Smooth muscle cell (in vitro differentiated cells): Measurements from ENCODE around the gene UBA52. TPM values are rescaled to one million over a fixed set of nuclear protein-coding genes. Genes with fewer than 3 reads are reported as not detected.

Source experiments
- DNase-seq: peaks from one replicate; lab custom pipeline; 2025; ENCODE audit not compliant: unreplicated experiment; lab: John Stamatoyannopoulos, UW
- H2AFZ ChIP-seq: fragments of 200-600 bp; sonication (generic); 2 replicates; pipeline ENCODE4 v1.6.0; 2016; ENCODE audit warnings: antibody characterized with exemption, low read depth, mild to moderate bottlenecking
- H3F3A ChIP-seq: fragments of 200-600 bp; sonication (generic); 2 replicates; pipeline ENCODE4 v1.6.0; 2017; ENCODE audit warnings: antibody characterized with exemption, low read depth
- H3K27ac ChIP-seq: fragments of 200-600 bp; sonication (generic); 2 replicates; pipeline ENCODE4 v1.5.1; 2016; ENCODE audit warnings: low read depth, mild to moderate bottlenecking
- H3K27me3 ChIP-seq: fragments of 200-600 bp; sonication (generic); 2 replicates; pipeline ENCODE4 v1.6.1; 2016; ENCODE audit warnings: low read depth, mild to moderate bottlenecking
- H3K36me3 ChIP-seq: fragments of 200-600 bp; sonication (generic); 2 replicates; pipeline ENCODE4 v1.5.1; 2016; ENCODE audit warnings: low read depth
- H3K4me1 ChIP-seq: fragments of 200-600 bp; sonication (generic); 2 replicates; pipeline ENCODE4 v1.5.1; 2016; ENCODE audit warnings: low read depth
- H3K4me2 ChIP-seq: fragments of 200-600 bp; sonication (generic); 2 replicates; pipeline ENCODE4 v1.6.0; 2016; ENCODE audit warnings: mild to moderate bottlenecking
- H3K4me3 ChIP-seq: fragments of 200-600 bp; sonication (generic); 2 replicates; pipeline ENCODE4 v1.5.1; 2016; ENCODE audit warnings: mild to moderate bottlenecking
- H3K79me2 ChIP-seq: fragments of 200-600 bp; sonication (generic); 2 replicates; pipeline ENCODE4 v1.6.0; 2016; ENCODE audit warnings: low read depth, mild to moderate bottlenecking
- H3K9ac ChIP-seq: fragments of 200-600 bp; sonication (generic); 2 replicates; pipeline ENCODE4 v1.6.0; 2016; ENCODE audit warnings: low read depth
- H3K9me3 ChIP-seq: fragments of 200-600 bp; sonication (generic); replicated peaks from 2 replicates; pipeline ENCODE4 v1.5.1; 2016; ENCODE audit warnings: low read depth
- H4K20me1 ChIP-seq: fragments of 200-600 bp; sonication (generic); 2 replicates; pipeline ENCODE4 v1.6.0; 2016; ENCODE audit warnings: low read depth
- CTCF ChIP-seq: fragments of 200-600 bp; sonication (generic); IDR thresholded peaks from 2 replicates; pipeline ENCODE4 v1.5.1; 2017; ENCODE audit warnings: borderline replicate concordance, mild to moderate bottlenecking, antibody characterized with exemption; ENCODE audit not compliant: insufficient read depth, poor library complexity, severe bottlenecking
- WGBS: methylation state at CpG from one replicate; pipeline ENCODE4 v1.1.7; 2016; ENCODE audit warnings: low lambda C conversion rate; 5-methylcytosine and 5-hydroxymethylcytosine counted together
- polyA plus RNA-seq: library from polyadenylated mRNA; unstranded; fragments of >200 nt; fragmentation: Nextera tagmentation; extraction: Ambion mirVana; gene quantifications from 2 replicates; pipeline ENCODE4 v1.2.1, GENCODE V29; 2016
- total RNA-seq: library from RNA; depleted of rRNA; stranded (reverse); fragments of >200 nt; gene quantifications from 2 replicates; pipeline ENCODE4 v1.2.3, GENCODE V29; 2014

Gene UBA52
- total and polyA plus RNA-seq, 2 experiments from 2014 or later, result 752 to 1,086 TPM

GRCh38 chr19:18562086-18562485 is 9.6 kb upstream of the UBA52 start:
- TF ChIP-seq CTCF, result no peak
- no peaks in the 10 kb centered on the region for H3K9me3 ChIP-seq
- no peaks in the 10 kb centered on the region for H3F3A ChIP-seq
- H3K79me2 ChIP-seq, result peaks cover 39% of the 10 kb centered on the region
- 41% methylated on average over 14 of the region's 14 CpGs for WGBS
- peak; percentile 8 for DNase-seq
- no peaks in the 10 kb centered on the region for H3K27me3 ChIP-seq
- H3K4me3 ChIP-seq, result no peak overlapping the region
- H3K4me2 ChIP-seq, result peak overlapping the region; percentile 33
- H4K20me1 ChIP-seq, result no peaks in the 10 kb centered on the region
- H3K4me1 ChIP-seq, result peaks cover 6% of the 10 kb centered on the region
- peak overlapping the region; percentile 84 for H3K27ac ChIP-seq
- H3K9ac ChIP-seq, result no peak overlapping the region
- no peaks in the 10 kb centered on the region for H3K36me3 ChIP-seq
- no peak overlapping the region for H2AFZ ChIP-seq

- Histone ChIP-seq H3K36me3 (no peaks in the 10 kb centered on the region), H3K4me2 (no peak overlapping the region), H3K27me3 (no peaks in the 10 kb centered on the region), H3F3A (peaks cover 6% of the 10 kb centered on the region), H3K4me3 (no peak overlapping the region), H3K9me3 (no peaks in the 10 kb centered on the region), H3K9ac (no peak overlapping the region), H3K27ac (no peak overlapping the region), H4K20me1 (no peaks in the 10 kb centered on the region), H2AFZ (no peak overlapping the region), H3K79me2 (peaks cover 2% of the 10 kb centered on the region), H3K4me1 (no peaks in the 10 kb centered on the region)
- WGBS, result over 99% methylated on average over 8 of the region's 8 CpGs
- TF ChIP-seq CTCF, result no peak
- no peak for DNase-seq
Observed at GRCh38 chr19:18566953-18567352, 4.7 kb upstream of the UBA52 start.

- Histone ChIP-seq H3K36me3 (no peaks in the 10 kb centered on the region), H3K4me1 (peaks cover 9% of the 10 kb centered on the region), H3K9me3 (no peaks in the 10 kb centered on the region), H3K27me3 (no peaks in the 10 kb centered on the region), H3K4me3 (no peak overlapping the region), H3F3A (peaks cover 8% of the 10 kb centered on the region), H3K4me2 (no peak overlapping the region), H2AFZ (no peak overlapping the region), H3K79me2 (peaks cover 17% of the 10 kb centered on the region), H3K27ac (no peak overlapping the region), H4K20me1 (peaks cover 12% of the 10 kb centered on the region), H3K9ac (no peak overlapping the region)
- WGBS, result 97% methylated on average over 15 of the region's 15 CpGs
- DNase-seq, result no peak
- TF ChIP-seq CTCF, result no peak
Observed at GRCh38 chr19:18568367-18568766, 3.3 kb upstream of the UBA52 start.

- no peak for DNase-seq
- Histone ChIP-seq H3K4me2 (no peak overlapping the region), H3K9me3 (no peaks in the 10 kb centered on the region), H3F3A (peaks cover 28% of the 10 kb centered on the region), H3K79me2 (peaks cover 24% of the 10 kb centered on the region), H3K4me3 (no peak overlapping the region), H3K36me3 (no peaks in the 10 kb centered on the region), H3K4me1 (peaks cover 11% of the 10 kb centered on the region), H3K9ac (no peak overlapping the region), H3K27ac (no peak overlapping the region), H3K27me3 (no peaks in the 10 kb centered on the region), H2AFZ (no peak overlapping the region), H4K20me1 (peaks cover 38% of the 10 kb centered on the region)
- no peak for TF ChIP-seq CTCF
- 99% methylated on average over 18 of the region's 18 CpGs for WGBS
Observed at GRCh38 chr19:18574691-18575291, 3.1 kb downstream of the UBA52 start.
